ENCODE measurements around the gene GHSR.

The GHSR gene

GRCh38 chr3:172467170-172467824 lies 19.0 kb upstream of the GHSR start:
- TF ChIP-seq EZH2phosphoT487 (IDR thresholded peaks at IDR 0.05; ENCODE audit: borderline replicate concordance, low read length): no peak
- no peak for TF ChIP-seq CTCF (IDR thresholded peaks at IDR 0.05; ENCODE audit: low read depth, low read length, poor library complexity, severe bottlenecking)
- no peak overlapping the region for H3K4me3 ChIP-seq (ENCODE audit: low read length)

GRCh38 chr3:172466553-172467130 lies 18.4 kb upstream of the GHSR start:
- H3F3A ChIP-seq (ENCODE audit: control insufficient read depth, insufficient read depth): no peaks in the 10 kb centered on the region
- TF ChIP-seq EZH2phosphoT487 (IDR thresholded peaks at IDR 0.05; ENCODE audit: borderline replicate concordance, low read length) (no peak), CTCF (IDR thresholded peaks at IDR 0.05; ENCODE audit: low read depth, low read length, poor library complexity, severe bottlenecking) (no peak)
- H3K9me2 ChIP-seq (replicated peaks; ENCODE audit: control insufficient read depth, low read length): no peaks in the 10 kb centered on the region
- no peak overlapping the region for H3K27ac ChIP-seq (ENCODE audit: low read depth, low read length)
- no peak overlapping the region for H3K4me3 ChIP-seq (ENCODE audit: low read length)
- H3K4me1 ChIP-seq (ENCODE audit: control insufficient read depth, low read length): no peaks in the 10 kb centered on the region
- H3K36me3 ChIP-seq (ENCODE audit: control insufficient read depth, low read length): no peaks in the 10 kb centered on the region
- no peaks in the 10 kb centered on the region for H4K20me1 ChIP-seq (ENCODE audit: control insufficient read depth, insufficient read depth, low read depth, low read length)
- H3K9me3 ChIP-seq (ENCODE audit: control insufficient read depth, insufficient read depth, low read length): no peaks in the 10 kb centered on the region
- no peak overlapping the region for H3K4me2 ChIP-seq (ENCODE audit: low read length)
- no peaks in the 10 kb centered on the region for H3K79me2 ChIP-seq (ENCODE audit: control insufficient read depth, low read length)
- peaks cover 3% of the 10 kb centered on the region; the same call in 1 of the 2 replicates for H3K27me3 ChIP-seq (ENCODE audit: control insufficient read depth, low read length)

More at GRCh38 chr3:172467170-172467824, 19.0 kb upstream of the GHSR start:
- H3K36me3 ChIP-seq (ENCODE audit: control insufficient read depth, low read length): no peaks in the 10 kb centered on the region
- H3K9me2 ChIP-seq (replicated peaks; ENCODE audit: control insufficient read depth, low read length): no peaks in the 10 kb centered on the region
- H3K9me3 ChIP-seq (ENCODE audit: control insufficient read depth, insufficient read depth, low read length): no peaks in the 10 kb centered on the region
- H3K79me2 ChIP-seq (ENCODE audit: control insufficient read depth, low read length): no peaks in the 10 kb centered on the region
- peaks cover 3% of the 10 kb centered on the region; the same call in 1 of the 2 replicates for H3K27me3 ChIP-seq (ENCODE audit: control insufficient read depth, low read length)
- no peak overlapping the region for H3K4me2 ChIP-seq (ENCODE audit: low read length)
- no peaks in the 10 kb centered on the region for H4K20me1 ChIP-seq (ENCODE audit: control insufficient read depth, insufficient read depth, low read depth, low read length)
- no peaks in the 10 kb centered on the region for H3F3A ChIP-seq (ENCODE audit: control insufficient read depth, insufficient read depth)
- H3K27ac ChIP-seq (ENCODE audit: low read depth, low read length): no peak overlapping the region
- H3K4me1 ChIP-seq (ENCODE audit: control insufficient read depth, low read length): no peaks in the 10 kb centered on the region

- H3K27ac ChIP-seq (ENCODE audit: low read depth, low read length): no peak overlapping the region
- no peaks in the 10 kb centered on the region for H3F3A ChIP-seq (ENCODE audit: control insufficient read depth, insufficient read depth)
- TF ChIP-seq CTCF (IDR thresholded peaks at IDR 0.05; ENCODE audit: low read depth, low read length, poor library complexity, severe bottlenecking) (no peak), EZH2phosphoT487 (IDR thresholded peaks at IDR 0.05; ENCODE audit: borderline replicate concordance, low read length) (no peak)
- no peak overlapping the region for H3K4me3 ChIP-seq (ENCODE audit: low read length)
- H3K9me3 ChIP-seq (ENCODE audit: control insufficient read depth, insufficient read depth, low read length): no peaks in the 10 kb centered on the region
- no peaks in the 10 kb centered on the region for H3K79me2 ChIP-seq (ENCODE audit: control insufficient read depth, low read length)
- no peaks in the 10 kb centered on the region for H3K4me1 ChIP-seq (ENCODE audit: control insufficient read depth, low read length)
- peaks cover 3% of the 10 kb centered on the region; the same call in 1 of the 2 replicates for H3K27me3 ChIP-seq (ENCODE audit: control insufficient read depth, low read length)
- no peaks in the 10 kb centered on the region for H4K20me1 ChIP-seq (ENCODE audit: control insufficient read depth, insufficient read depth, low read depth, low read length)
- no peaks in the 10 kb centered on the region for H3K36me3 ChIP-seq (ENCODE audit: control insufficient read depth, low read length)
- H3K9me2 ChIP-seq (replicated peaks; ENCODE audit: control insufficient read depth, low read length): no peaks in the 10 kb centered on the region
- H3K4me2 ChIP-seq (ENCODE audit: low read length): no peak overlapping the region
Observed at GRCh38 chr3:172465281-172465680, 17.0 kb upstream of the GHSR start.

Measured in DOHH2 (cell line).